HepG2 (cell line): ENCODE results near the gene DENND10. TPM values are rescaled to one million over a fixed set of nuclear protein-coding genes. Genes with fewer than 3 reads are reported as not detected.

Source experiments
- HMG20B ChIP-seq: conservative IDR thresholded peaks from 2 replicates; pipeline ENCODE4 v1.6.1; 2016; ENCODE audit warnings: missing genetic modification reagents, missing compliant biosample characterization
- HNF4A ChIP-seq: sonication (generic); formaldehyde crosslinking; IDR thresholded peaks from 2 replicates; pipeline ENCODE4 v1.4.0; 2020; ENCODE audit warnings: missing genetic modification reagents
- PPARG ChIP-seq: conservative IDR thresholded peaks from 2 replicates; pipeline ENCODE4 v1.6.1; 2016; ENCODE audit warnings: missing biosample characterization, missing genetic modification reagents
- SMAD3 ChIP-seq: sonication (generic); formaldehyde crosslinking; IDR thresholded peaks from 2 replicates; pipeline ENCODE4 v1.4.0; 2020; ENCODE audit warnings: missing genetic modification reagents
- SMC3 ChIP-seq: IDR thresholded peaks from 2 replicates; pipeline ENCODE4 v1.6.1; 2011; ENCODE audit warnings: low read length, improper control_type of control experiment
- SRF ChIP-seq: IDR thresholded peaks from 2 replicates; pipeline ENCODE4 v1.6.1; 2011; ENCODE audit warnings: mild to moderate bottlenecking, low read depth, low read length, moderate library complexity
- ZBTB7A ChIP-seq: sonication (generic); formaldehyde crosslinking; IDR thresholded peaks from 2 replicates; pipeline ENCODE4 v1.8.0; 2022; ENCODE audit warnings: mild to moderate bottlenecking, missing genetic modification reagents
- ZNF446 ChIP-seq: sonication (generic); formaldehyde crosslinking; IDR thresholded peaks from 2 replicates; pipeline ENCODE4 v1.5.0; 2020; ENCODE audit warnings: mild to moderate bottlenecking, missing genetic modification reagents
- ZNF468 ChIP-seq: sonication (generic); formaldehyde crosslinking; IDR thresholded peaks from 2 replicates; pipeline ENCODE4 v1.8.0; 2022; ENCODE audit warnings: mild to moderate bottlenecking, moderate library complexity, missing genetic modification reagents
- ZNF839 ChIP-seq: sonication (generic); formaldehyde crosslinking; IDR thresholded peaks from 2 replicates; pipeline ENCODE4 v1.4.0; 2020; ENCODE audit warnings: missing genetic modification reagents, mild to moderate bottlenecking, borderline replicate concordance
- polyA plus RNA-seq, 8 experiments: library from polyadenylated mRNA; depleted of rRNA in 3 of 8; stranded (reverse) in 7 of 8; unstranded in 1 of 8; fragments of >200 nt; fragmentation: Illumina TruSeq in 4 of 8; extraction: Trizol in 4 of 8; gene quantifications; 2 replicates each; pipeline versions ENCODE4 v1.2.1 to v1.2.3, GENCODE V29; 2011 to 2016; ENCODE audit warnings: low read depth in 4 of 8, missing spikeins in 1 of 8, mixed read lengths in 1 of 8; ENCODE audit not compliant: insufficient read depth in 1 of 8
- total RNA-seq, 5 experiments: library from RNA; depleted of rRNA; stranded (reverse); fragments of >200 nt; fragmentation: Illumina TruSeq; extraction: Trizol; gene quantifications; 2 replicates each; pipeline ENCODE4 v1.2.3, GENCODE V29; 2016; ENCODE audit warnings: low read depth in 1 of 5
- TF ChIP-seq, protein P1 (sequence below): sonication (generic); formaldehyde crosslinking; IDR thresholded peaks from 2 replicates; pipeline ENCODE4 v1.4.0; 2020; ENCODE audit warnings: mild to moderate bottlenecking, missing genetic modification reagents
- TF ChIP-seq, protein P2 (sequence below): sonication (generic); formaldehyde crosslinking; IDR thresholded peaks from 2 replicates; pipeline ENCODE4 v1.4.0; 2020; ENCODE audit warnings: missing genetic modification reagents
- TF ChIP-seq, protein P3 (sequence below): IDR thresholded peaks from 2 replicates; pipeline ENCODE4 v1.6.1; 2016
- TF ChIP-seq, protein P4 (sequence below): IDR thresholded peaks from 2 replicates; pipeline ENCODE4 v1.6.1; 2012; ENCODE audit warnings: inconsistent platforms
- TF ChIP-seq, protein P5 (sequence below): sonication (generic); formaldehyde crosslinking; IDR thresholded peaks from 2 replicates; pipeline ENCODE4 v1.4.0; 2020; ENCODE audit warnings: missing genetic modification reagents, borderline replicate concordance

The DENND10 gene
- total and polyA plus RNA-seq, 2 of the 13 experiments (the other 11 are each of a cell fraction or from before 2014, with no cell fraction given), result 43.7 to 78.8 TPM

DNA sequence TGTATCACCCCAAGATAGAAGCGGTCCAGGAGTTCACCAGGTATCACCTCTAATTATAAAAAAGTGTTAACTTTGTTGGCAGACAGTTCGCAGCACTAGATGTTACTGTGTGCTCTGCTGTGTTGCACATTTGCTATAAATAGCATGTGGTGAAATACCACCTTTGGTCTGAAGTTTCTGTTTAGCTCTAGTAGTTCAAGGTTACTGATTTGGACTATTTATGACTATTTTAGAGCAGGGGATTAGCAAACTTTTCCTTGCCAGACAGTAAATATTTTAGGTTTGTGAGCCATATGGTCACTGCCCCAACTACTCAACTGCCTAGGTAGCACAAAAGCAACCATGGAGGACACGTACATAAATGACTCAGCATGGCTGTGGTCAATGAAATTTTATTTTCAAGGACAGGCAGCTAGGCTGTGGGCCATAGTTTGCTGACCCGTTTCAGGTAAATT, 16.5 kb downstream of the DENND10 start (continued):
- TF ChIP-seq, protein P1, sequence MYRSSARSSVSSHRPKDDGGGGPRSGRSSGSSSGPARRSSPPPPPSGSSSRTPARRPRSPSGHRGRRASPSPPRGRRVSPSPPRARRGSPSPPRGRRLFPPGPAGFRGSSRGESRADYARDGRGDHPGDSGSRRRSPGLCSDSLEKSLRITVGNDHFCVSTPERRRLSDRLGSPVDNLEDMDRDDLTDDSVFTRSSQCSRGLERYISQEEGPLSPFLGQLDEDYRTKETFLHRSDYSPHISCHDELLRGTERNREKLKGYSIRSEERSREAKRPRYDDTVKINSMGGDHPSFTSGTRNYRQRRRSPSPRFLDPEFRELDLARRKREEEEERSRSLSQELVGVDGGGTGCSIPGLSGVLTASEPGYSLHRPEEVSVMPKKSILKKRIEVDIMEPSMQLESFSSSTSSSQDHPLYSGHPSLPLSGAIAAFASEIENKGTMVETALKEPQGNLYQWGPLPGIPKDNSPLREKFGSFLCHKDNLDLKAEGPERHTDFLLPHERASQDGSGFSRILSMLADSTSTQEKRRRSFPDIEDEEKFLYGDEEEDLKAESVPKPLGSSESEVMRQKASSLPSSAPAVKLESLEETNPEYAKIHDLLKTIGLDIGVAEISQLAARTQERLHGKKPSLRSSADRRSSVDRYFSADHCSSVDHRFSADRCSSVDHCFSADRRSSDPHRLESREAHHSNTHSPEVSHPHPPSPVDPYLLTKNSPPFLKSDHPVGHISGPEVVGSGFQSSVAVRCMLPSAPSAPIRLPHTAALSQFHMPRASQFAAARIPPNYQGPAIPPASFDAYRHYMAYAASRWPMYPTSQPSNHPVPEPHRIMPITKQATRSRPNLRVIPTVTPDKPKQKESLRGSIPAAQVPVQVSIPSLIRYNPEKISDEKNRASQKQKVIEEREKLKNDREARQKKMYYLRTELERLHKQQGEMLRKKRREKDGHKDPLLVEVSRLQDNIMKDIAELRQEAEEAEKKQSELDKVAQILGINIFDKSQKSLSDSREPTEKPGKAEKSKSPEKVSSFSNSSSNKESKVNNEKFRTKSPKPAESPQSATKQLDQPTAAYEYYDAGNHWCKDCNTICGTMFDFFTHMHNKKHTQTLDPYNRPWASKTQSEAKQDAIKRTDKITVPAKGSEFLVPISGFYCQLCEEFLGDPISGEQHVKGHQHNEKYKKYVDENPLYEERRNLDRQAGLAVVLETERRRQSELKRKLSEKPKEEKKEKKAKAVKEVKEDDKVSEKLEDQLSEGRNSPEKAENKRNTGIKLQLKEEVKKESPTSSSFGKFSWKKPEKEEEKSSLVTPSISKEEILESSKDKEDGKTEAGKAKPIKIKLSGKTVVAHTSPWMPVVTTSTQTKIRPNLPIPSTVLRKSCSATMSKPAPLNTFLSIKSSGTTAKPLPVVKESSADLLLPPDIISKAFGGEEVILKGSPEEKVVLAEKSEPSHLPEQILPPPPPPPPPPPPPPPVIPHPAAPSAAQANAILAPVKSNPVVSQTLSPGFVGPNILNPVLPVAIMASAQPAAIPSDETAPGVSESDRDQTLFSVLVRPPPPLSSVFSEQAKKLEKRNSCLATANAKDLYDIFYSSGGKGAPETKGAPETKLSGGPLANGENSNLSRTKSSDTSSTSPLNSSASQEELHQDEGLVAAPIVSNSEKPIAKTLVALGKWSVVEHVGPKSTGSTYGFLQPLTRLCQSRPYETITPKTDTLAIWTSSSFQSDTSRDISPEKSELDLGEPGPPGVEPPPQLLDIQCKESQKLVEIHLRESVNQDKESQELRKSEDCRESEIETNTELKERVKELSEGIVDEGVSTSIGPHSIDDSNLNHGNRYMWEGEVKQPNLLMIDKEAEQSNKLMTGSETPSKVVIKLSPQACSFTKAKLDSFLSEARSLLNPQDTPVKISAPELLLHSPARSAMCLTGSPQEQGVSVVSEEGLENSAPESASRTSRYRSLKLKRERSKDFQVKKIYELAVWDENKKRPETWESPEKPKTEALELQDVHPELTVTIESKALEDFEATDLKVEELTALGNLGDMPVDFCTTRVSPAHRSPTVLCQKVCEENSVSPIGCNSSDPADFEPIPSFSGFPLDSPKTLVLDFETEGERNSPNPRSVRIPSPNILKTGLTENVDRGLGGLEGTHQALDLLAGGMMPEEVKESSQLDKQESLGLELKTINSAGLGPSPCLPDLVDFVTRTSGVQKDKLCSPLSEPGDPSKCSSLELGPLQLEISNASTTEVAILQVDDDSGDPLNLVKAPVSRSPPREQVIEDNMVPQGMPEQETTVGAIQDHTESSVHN, result no peak
- TF ChIP-seq ZNF468 (CRISPR knock-in tag) (no peak), SMC3 (no peak), HMG20B (CRISPR knock-in tag) (peak; percentile 28; the same call in 1 of the 2 replicates), HNF4A (CRISPR knock-in tag) (peak; percentile 98), ZNF839 (no peak), ZNF446 (CRISPR knock-in tag) (no peak), PPARG (peak; percentile 76), SMAD3 (CRISPR knock-in tag) (peak; percentile 92), ZBTB7A (CRISPR knock-in tag) (no peak), SRF (no peak)
- TF ChIP-seq, protein P2, sequence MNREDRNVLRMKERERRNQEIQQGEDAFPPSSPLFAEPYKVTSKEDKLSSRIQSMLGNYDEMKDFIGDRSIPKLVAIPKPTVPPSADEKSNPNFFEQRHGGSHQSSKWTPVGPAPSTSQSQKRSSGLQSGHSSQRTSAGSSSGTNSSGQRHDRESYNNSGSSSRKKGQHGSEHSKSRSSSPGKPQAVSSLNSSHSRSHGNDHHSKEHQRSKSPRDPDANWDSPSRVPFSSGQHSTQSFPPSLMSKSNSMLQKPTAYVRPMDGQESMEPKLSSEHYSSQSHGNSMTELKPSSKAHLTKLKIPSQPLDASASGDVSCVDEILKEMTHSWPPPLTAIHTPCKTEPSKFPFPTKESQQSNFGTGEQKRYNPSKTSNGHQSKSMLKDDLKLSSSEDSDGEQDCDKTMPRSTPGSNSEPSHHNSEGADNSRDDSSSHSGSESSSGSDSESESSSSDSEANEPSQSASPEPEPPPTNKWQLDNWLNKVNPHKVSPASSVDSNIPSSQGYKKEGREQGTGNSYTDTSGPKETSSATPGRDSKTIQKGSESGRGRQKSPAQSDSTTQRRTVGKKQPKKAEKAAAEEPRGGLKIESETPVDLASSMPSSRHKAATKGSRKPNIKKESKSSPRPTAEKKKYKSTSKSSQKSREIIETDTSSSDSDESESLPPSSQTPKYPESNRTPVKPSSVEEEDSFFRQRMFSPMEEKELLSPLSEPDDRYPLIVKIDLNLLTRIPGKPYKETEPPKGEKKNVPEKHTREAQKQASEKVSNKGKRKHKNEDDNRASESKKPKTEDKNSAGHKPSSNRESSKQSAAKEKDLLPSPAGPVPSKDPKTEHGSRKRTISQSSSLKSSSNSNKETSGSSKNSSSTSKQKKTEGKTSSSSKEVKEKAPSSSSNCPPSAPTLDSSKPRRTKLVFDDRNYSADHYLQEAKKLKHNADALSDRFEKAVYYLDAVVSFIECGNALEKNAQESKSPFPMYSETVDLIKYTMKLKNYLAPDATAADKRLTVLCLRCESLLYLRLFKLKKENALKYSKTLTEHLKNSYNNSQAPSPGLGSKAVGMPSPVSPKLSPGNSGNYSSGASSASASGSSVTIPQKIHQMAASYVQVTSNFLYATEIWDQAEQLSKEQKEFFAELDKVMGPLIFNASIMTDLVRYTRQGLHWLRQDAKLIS (CRISPR knock-in tag), result no peak
- TF ChIP-seq, protein P3, sequence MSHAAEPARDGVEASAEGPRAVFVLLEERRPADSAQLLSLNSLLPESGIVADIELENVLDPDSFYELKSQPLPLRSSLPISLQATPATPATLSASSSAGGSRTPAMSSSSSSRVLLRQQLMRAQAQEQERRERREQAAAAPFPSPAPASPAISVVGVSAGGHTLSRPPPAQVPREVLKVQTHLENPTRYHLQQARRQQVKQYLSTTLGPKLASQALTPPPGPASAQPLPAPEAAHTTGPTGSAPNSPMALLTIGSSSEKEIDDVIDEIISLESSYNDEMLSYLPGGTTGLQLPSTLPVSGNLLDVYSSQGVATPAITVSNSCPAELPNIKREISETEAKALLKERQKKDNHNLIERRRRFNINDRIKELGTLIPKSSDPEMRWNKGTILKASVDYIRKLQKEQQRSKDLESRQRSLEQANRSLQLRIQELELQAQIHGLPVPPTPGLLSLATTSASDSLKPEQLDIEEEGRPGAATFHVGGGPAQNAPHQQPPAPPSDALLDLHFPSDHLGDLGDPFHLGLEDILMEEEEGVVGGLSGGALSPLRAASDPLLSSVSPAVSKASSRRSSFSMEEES, result peak; percentile 64; the same call in 1 of the 2 replicates
- TF ChIP-seq, protein P4, sequence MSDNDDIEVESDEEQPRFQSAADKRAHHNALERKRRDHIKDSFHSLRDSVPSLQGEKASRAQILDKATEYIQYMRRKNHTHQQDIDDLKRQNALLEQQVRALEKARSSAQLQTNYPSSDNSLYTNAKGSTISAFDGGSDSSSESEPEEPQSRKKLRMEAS, result peak; percentile 31
- TF ChIP-seq, protein P5, sequence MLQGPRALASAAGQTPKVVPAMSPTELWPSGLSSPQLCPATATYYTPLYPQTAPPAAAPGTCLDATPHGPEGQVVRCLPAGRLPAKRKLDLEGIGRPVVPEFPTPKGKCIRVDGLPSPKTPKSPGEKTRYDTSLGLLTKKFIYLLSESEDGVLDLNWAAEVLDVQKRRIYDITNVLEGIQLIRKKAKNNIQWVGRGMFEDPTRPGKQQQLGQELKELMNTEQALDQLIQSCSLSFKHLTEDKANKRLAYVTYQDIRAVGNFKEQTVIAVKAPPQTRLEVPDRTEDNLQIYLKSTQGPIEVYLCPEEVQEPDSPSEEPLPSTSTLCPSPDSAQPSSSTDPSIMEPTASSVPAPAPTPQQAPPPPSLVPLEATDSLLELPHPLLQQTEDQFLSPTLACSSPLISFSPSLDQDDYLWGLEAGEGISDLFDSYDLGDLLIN, result no peak
